ENCODE data around the gene UGT1A1. TPM values are rescaled to one million over a fixed set of nuclear protein-coding genes. Genes with fewer than 3 reads are reported as not detected.

The UGT1A1 gene
- total RNA-seq, 1 donor from 2014 or later: 0.77 TPM

GRCh38 chr2:233772583-233772982, 12.5 kb downstream of the UGT1A1 start:
- DNase-seq (ENCODE audit: extremely low spot score, unreplicated experiment): no peak
- Mint-ChIP-seq H3K9me3 (peaks cover 3% of the 10 kb centered on the region), H3K27me3 (peaks cover 18% of the 10 kb centered on the region), H3K27ac (no peak overlapping the region), H3K36me3 (no peaks in the 10 kb centered on the region), H3K4me1 (ENCODE audit: unreplicated experiment) (no peaks in the 10 kb centered on the region), H3K4me3 (no peak overlapping the region)
- TF ChIP-seq, protein P1, sequence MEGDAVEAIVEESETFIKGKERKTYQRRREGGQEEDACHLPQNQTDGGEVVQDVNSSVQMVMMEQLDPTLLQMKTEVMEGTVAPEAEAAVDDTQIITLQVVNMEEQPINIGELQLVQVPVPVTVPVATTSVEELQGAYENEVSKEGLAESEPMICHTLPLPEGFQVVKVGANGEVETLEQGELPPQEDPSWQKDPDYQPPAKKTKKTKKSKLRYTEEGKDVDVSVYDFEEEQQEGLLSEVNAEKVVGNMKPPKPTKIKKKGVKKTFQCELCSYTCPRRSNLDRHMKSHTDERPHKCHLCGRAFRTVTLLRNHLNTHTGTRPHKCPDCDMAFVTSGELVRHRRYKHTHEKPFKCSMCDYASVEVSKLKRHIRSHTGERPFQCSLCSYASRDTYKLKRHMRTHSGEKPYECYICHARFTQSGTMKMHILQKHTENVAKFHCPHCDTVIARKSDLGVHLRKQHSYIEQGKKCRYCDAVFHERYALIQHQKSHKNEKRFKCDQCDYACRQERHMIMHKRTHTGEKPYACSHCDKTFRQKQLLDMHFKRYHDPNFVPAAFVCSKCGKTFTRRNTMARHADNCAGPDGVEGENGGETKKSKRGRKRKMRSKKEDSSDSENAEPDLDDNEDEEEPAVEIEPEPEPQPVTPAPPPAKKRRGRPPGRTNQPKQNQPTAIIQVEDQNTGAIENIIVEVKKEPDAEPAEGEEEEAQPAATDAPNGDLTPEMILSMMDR (conservative IDR thresholded peaks at IDR 0.05): no peak

GRCh38 chr2:233773854-233774253, 13.8 kb downstream of the UGT1A1 start:
- H3K4me3 Mint-ChIP-seq: no peak overlapping the region
- H3K9me3 Mint-ChIP-seq: peaks cover 3% of the 10 kb centered on the region
- H3K27ac Mint-ChIP-seq: no peak overlapping the region
- TF ChIP-seq, protein P1 (conservative IDR thresholded peaks at IDR 0.05): no peak
- H3K36me3 Mint-ChIP-seq: no peaks in the 10 kb centered on the region
- peaks cover 23% of the 10 kb centered on the region for H3K27me3 Mint-ChIP-seq
- no peak for DNase-seq (ENCODE audit: extremely low spot score, unreplicated experiment)
- H3K4me1 Mint-ChIP-seq (ENCODE audit: unreplicated experiment): no peaks in the 10 kb centered on the region

DNA sequence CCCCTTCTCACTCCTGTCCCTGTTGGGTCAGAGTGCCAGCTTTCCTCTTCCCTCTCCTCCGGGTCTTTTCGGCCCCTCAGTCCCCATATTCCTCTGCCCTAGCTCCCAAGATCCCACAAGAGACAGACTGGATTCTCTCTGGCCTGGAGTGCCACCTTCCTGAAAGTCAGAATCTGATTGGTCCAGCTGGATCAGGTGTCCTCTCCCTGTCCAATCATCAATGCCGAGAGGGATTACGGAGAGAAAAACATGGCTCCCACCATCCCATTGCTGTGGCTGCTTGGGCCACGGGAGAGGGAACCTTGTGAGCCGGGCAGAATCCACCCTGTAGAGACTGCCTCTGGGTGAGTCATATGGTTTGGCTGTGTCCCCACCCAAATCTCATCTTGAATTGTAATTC, 15.3 kb downstream of the UGT1A1 start:
- Mint-ChIP-seq H3K4me1 (ENCODE audit: unreplicated experiment) (no peaks in the 10 kb centered on the region), H3K9me3 (peaks cover 3% of the 10 kb centered on the region), H3K36me3 (no peaks in the 10 kb centered on the region), H3K27me3 (peaks cover 26% of the 10 kb centered on the region), H3K4me3 (no peak overlapping the region), H3K27ac (no peak overlapping the region)
- TF ChIP-seq, protein P1 (conservative IDR thresholded peaks at IDR 0.05): no peak
- DNase-seq (ENCODE audit: extremely low spot score, unreplicated experiment): no peak

DNA sequence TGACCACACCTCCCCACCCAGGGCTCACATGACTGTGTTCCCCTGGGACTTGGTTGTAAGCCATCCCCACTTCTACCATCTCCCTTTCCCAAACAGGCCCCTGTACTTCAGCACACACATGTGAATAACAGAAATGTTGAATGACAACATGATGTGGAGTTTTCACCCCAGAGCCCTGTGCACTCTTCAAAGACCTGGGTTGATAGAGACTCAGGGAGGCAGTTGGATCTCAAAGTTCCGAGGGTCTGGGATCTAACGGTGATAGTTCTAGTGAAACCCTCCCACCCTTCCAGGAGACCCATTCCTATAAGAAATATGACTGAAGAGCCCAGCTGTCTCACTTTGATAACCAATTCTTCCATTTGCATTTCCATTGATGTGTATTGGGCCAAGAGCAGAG, 18.0 kb downstream of the UGT1A1 start, which contains the start of gene MROH2A:
MROH2A (plus strand) TSS at position 301 of the 400 bp plus-strand sequence. CDS start 1,029 bp downstream, outside the sequence.
- no peak for DNase-seq (ENCODE audit: extremely low spot score, unreplicated experiment)
- Mint-ChIP-seq H3K27ac (no peak within 1 kb of the TSS), H3K36me3 (no peaks in the 10 kb centered on the region), H3K4me3 (no peak within 1 kb of the TSS), H3K4me1 (ENCODE audit: unreplicated experiment) (no peaks in the 10 kb centered on the region), H3K27me3 (peaks cover 27% of the 10 kb centered on the region), H3K9me3 (peaks cover 3% of the 10 kb centered on the region)
- TF ChIP-seq, protein P1 (conservative IDR thresholded peaks at IDR 0.05): no peak

- no peaks in the 10 kb centered on the region for H3K4me1 Mint-ChIP-seq (ENCODE audit: unreplicated experiment)
- DNase-seq (ENCODE audit: extremely low spot score, unreplicated experiment): no peak
- H3K36me3 Mint-ChIP-seq: no peaks in the 10 kb centered on the region
- TF ChIP-seq, protein P1 (conservative IDR thresholded peaks at IDR 0.05): no peak
- peaks cover 3% of the 10 kb centered on the region for H3K9me3 Mint-ChIP-seq
- H3K27ac Mint-ChIP-seq: no peak overlapping the region
- H3K4me3 Mint-ChIP-seq: no peak overlapping the region
- H3K27me3 Mint-ChIP-seq: peaks cover 29% of the 10 kb centered on the region
These were observed 19.7 kb downstream of the UGT1A1 start for GRCh38 chr2:233779722-233780121.

DNA sequence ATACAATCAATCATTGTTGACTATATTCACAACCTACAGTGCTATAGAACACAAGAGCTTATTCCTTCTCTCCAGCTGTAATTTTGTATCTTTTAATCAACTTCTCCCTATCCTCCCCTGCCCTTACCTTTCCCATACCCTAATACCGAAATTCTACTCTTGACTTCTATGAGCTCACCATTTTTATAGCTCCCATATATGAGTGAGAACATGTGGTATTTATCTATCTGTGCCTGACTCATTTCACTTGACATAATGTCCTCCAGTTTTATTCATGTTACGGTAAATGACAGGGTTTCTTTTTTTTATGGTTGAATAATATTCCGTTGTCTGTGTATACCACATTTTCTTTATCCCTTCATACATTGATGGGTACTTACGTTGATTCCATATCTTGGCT, 20.7 kb downstream of the UGT1A1 start:
- Mint-ChIP-seq H3K9me3 (peaks cover 3% of the 10 kb centered on the region), H3K4me3 (no peak overlapping the region), H3K27me3 (peaks cover 29% of the 10 kb centered on the region), H3K4me1 (ENCODE audit: unreplicated experiment) (no peaks in the 10 kb centered on the region), H3K27ac (no peak overlapping the region), H3K36me3 (no peaks in the 10 kb centered on the region)
- DNase-seq (ENCODE audit: extremely low spot score, unreplicated experiment): no peak
- TF ChIP-seq, protein P1 (conservative IDR thresholded peaks at IDR 0.05): no peak
